Measurements from ENCODE around the gene SNCA.

Gene SNCA

GRCh38 chr4:89800527-89801103, 36.3 kb downstream of the SNCA start:
- Histone ChIP-seq H3K4me3 (ENCODE audit: low read depth, low read length, poor library complexity, severe bottlenecking) (no peak overlapping the region), H3K27me3 (ENCODE audit: insufficient read depth, low read length) (no peaks in the 10 kb centered on the region), H3K27ac (ENCODE audit: low read depth, low read length, poor library complexity, severe bottlenecking) (no peak overlapping the region), H3K36me3 (ENCODE audit: insufficient read depth, low read length) (no peaks in the 10 kb centered on the region), H3K9me3 (ENCODE audit: low read length) (no peaks in the 10 kb centered on the region), H4K20me1 (ENCODE audit: insufficient read depth, low read length) (no peaks in the 10 kb centered on the region), H3K9me2 (ENCODE audit: low read depth, low read length) (no peaks in the 10 kb centered on the region), H3K4me2 (ENCODE audit: low read length) (no peak overlapping the region), H3F3A (ENCODE audit: insufficient read depth, low read length) (no peaks in the 10 kb centered on the region), H3K4me1 (ENCODE audit: insufficient read depth, low read length, severe bottlenecking) (no peaks in the 10 kb centered on the region), H3K9ac (ENCODE audit: low read length) (no peak overlapping the region), H3K79me2 (ENCODE audit: insufficient read depth, low read length) (no peaks in the 10 kb centered on the region), H2AFZ (ENCODE audit: low read length) (no peak overlapping the region)
- TF ChIP-seq EZH2 (IDR thresholded peaks at IDR 0.05; ENCODE audit: borderline replicate concordance, low read length) = no peak
- TF ChIP-seq CTCF (IDR thresholded peaks at IDR 0.05; ENCODE audit: low read length) = no peak

GRCh38 chr4:89800012-89800516, 36.9 kb downstream of the SNCA start:
- Histone ChIP-seq H3K9me2 (ENCODE audit: low read depth, low read length) (no peaks in the 10 kb centered on the region), H3K4me1 (ENCODE audit: insufficient read depth, low read length, severe bottlenecking) (no peaks in the 10 kb centered on the region), H3K36me3 (ENCODE audit: insufficient read depth, low read length) (no peaks in the 10 kb centered on the region), H3K79me2 (ENCODE audit: insufficient read depth, low read length) (no peaks in the 10 kb centered on the region), H3K27ac (ENCODE audit: low read depth, low read length, poor library complexity, severe bottlenecking) (no peak overlapping the region), H2AFZ (ENCODE audit: low read length) (no peak overlapping the region), H3K4me3 (ENCODE audit: low read depth, low read length, poor library complexity, severe bottlenecking) (no peak overlapping the region), H4K20me1 (ENCODE audit: insufficient read depth, low read length) (no peaks in the 10 kb centered on the region), H3K4me2 (ENCODE audit: low read length) (no peak overlapping the region), H3K27me3 (ENCODE audit: insufficient read depth, low read length) (no peaks in the 10 kb centered on the region), H3K9me3 (ENCODE audit: low read length) (no peaks in the 10 kb centered on the region), H3K9ac (ENCODE audit: low read length) (no peak overlapping the region), H3F3A (ENCODE audit: insufficient read depth, low read length) (no peaks in the 10 kb centered on the region)
- TF ChIP-seq CTCF (IDR thresholded peaks at IDR 0.05; ENCODE audit: low read length) (no peak), EZH2 (IDR thresholded peaks at IDR 0.05; ENCODE audit: borderline replicate concordance, low read length) (no peak)

- H3K27me3 ChIP-seq (ENCODE audit: insufficient read depth, low read length) = no peaks in the 10 kb centered on the region
- H3K4me1 ChIP-seq (ENCODE audit: insufficient read depth, low read length, severe bottlenecking) = no peaks in the 10 kb centered on the region
- no peak for TF ChIP-seq EZH2 (IDR thresholded peaks at IDR 0.05; ENCODE audit: borderline replicate concordance, low read length)
- H3K4me2 ChIP-seq (ENCODE audit: low read length) = no peak overlapping the region
- no peaks in the 10 kb centered on the region for H3K36me3 ChIP-seq (ENCODE audit: insufficient read depth, low read length)
- H3K4me3 ChIP-seq (ENCODE audit: low read depth, low read length, poor library complexity, severe bottlenecking) = no peak overlapping the region
- no peaks in the 10 kb centered on the region for H4K20me1 ChIP-seq (ENCODE audit: insufficient read depth, low read length)
- H3K9me3 ChIP-seq (ENCODE audit: low read length) = no peaks in the 10 kb centered on the region
- H3K27ac ChIP-seq (ENCODE audit: low read depth, low read length, poor library complexity, severe bottlenecking) = no peak overlapping the region
- no peaks in the 10 kb centered on the region for H3K9me2 ChIP-seq (ENCODE audit: low read depth, low read length)
- no peak overlapping the region for H3K9ac ChIP-seq (ENCODE audit: low read length)
- H3K79me2 ChIP-seq (ENCODE audit: insufficient read depth, low read length) = no peaks in the 10 kb centered on the region
- no peak overlapping the region for H2AFZ ChIP-seq (ENCODE audit: low read length)
- H3F3A ChIP-seq (ENCODE audit: insufficient read depth, low read length) = no peaks in the 10 kb centered on the region
Observed at GRCh38 chr4:89799071-89799470, 37.9 kb downstream of the SNCA start.

GRCh38 chr4:89797117-89797516, 39.8 kb downstream of the SNCA start:
- no peak overlapping the region for H2AFZ ChIP-seq (ENCODE audit: low read length)
- no peaks in the 10 kb centered on the region for H3K4me1 ChIP-seq (ENCODE audit: insufficient read depth, low read length, severe bottlenecking)
- H3F3A ChIP-seq (ENCODE audit: insufficient read depth, low read length) = no peaks in the 10 kb centered on the region
- TF ChIP-seq EZH2 (IDR thresholded peaks at IDR 0.05; ENCODE audit: borderline replicate concordance, low read length) (no peak), CTCF (IDR thresholded peaks at IDR 0.05; ENCODE audit: low read length) (no peak)
- H4K20me1 ChIP-seq (ENCODE audit: insufficient read depth, low read length) = no peaks in the 10 kb centered on the region
- no peak overlapping the region for H3K4me2 ChIP-seq (ENCODE audit: low read length)
- H3K27me3 ChIP-seq (ENCODE audit: insufficient read depth, low read length) = no peaks in the 10 kb centered on the region
- H3K36me3 ChIP-seq (ENCODE audit: insufficient read depth, low read length) = no peaks in the 10 kb centered on the region
- H3K4me3 ChIP-seq (ENCODE audit: low read depth, low read length, poor library complexity, severe bottlenecking) = no peak overlapping the region
- H3K9ac ChIP-seq (ENCODE audit: low read length) = no peak overlapping the region
- H3K9me3 ChIP-seq (ENCODE audit: low read length) = no peaks in the 10 kb centered on the region
- H3K79me2 ChIP-seq (ENCODE audit: insufficient read depth, low read length) = no peaks in the 10 kb centered on the region
- H3K9me2 ChIP-seq (ENCODE audit: low read depth, low read length) = no peaks in the 10 kb centered on the region
- no peak overlapping the region for H3K27ac ChIP-seq (ENCODE audit: low read depth, low read length, poor library complexity, severe bottlenecking)
